ENCODE measurements around the gene TESMIN.

The TESMIN gene

GRCh38 chr11:68761801-68762200 is 10.5 kb upstream of the TESMIN start:
- no peak for DNase-seq

- no peak for DNase-seq
These were observed 8.7 kb upstream of the TESMIN start for GRCh38 chr11:68759991-68760390.

GRCh38 chr11:68757711-68758110 is 6.4 kb upstream of the TESMIN start:
- DNase-seq, result no peak

GRCh38 chr11:68756171-68756766 is 4.9 kb upstream of the TESMIN start:
- DNase-seq, result no peak

- DNase-seq, result no peak
These were observed 2.0 kb upstream of the TESMIN start for GRCh38 chr11:68753300-68753699.

- DNase-seq, result no peak
These were observed 355 bp downstream of the TESMIN start for GRCh38 chr11:68751004-68751325.

- DNase-seq, result peak; percentile 7
These were observed 921 bp downstream of the TESMIN start for GRCh38 chr11:68750195-68751003.

GRCh38 chr11:68749229-68750123 is 1.8 kb downstream of the TESMIN start:
- no peak for DNase-seq

GRCh38 chr11:68748061-68748460 is 3.3 kb downstream of the TESMIN start:
- no peak for DNase-seq

GRCh38 chr11:68743539-68743938 is 7.8 kb downstream of the TESMIN start:
- DNase-seq, result no peak

- DNase-seq, result no peak
These were observed 9.9 kb downstream of the TESMIN start for GRCh38 chr11:68741463-68741862.

- no peak for DNase-seq
These were observed 15.7 kb downstream of the TESMIN start for GRCh38 chr11:68735646-68736045.

GRCh38 chr11:68735125-68735524 is 16.2 kb downstream of the TESMIN start:
- DNase-seq, result no peak

- no peak for DNase-seq
These were observed 17.2 kb downstream of the TESMIN start for GRCh38 chr11:68734111-68734510.

GRCh38 chr11:68727783-68728182 is 23.5 kb downstream of the TESMIN start:
- no peak for DNase-seq

GRCh38 chr11:68724293-68724692 is 27.0 kb downstream of the TESMIN start:
- DNase-seq, result no peak

GRCh38 chr11:68722143-68722542 is 29.2 kb downstream of the TESMIN start:
- DNase-seq, result no peak

GRCh38 chr11:68721075-68721474 is 30.2 kb downstream of the TESMIN start:
- DNase-seq, result no peak

- DNase-seq, result no peak
These were observed 35.7 kb downstream of the TESMIN start for GRCh38 chr11:68715456-68716122.

- no peak for DNase-seq
These were observed 37.1 kb downstream of the TESMIN start for GRCh38 chr11:68714060-68714856.

- no peak for DNase-seq
These were observed 40.2 kb downstream of the TESMIN start for GRCh38 chr11:68711114-68711513.

- no peak for DNase-seq
These were observed 40.9 kb downstream of the TESMIN start for GRCh38 chr11:68710409-68710808.

Measured in activated gamma-delta T cell treated with Interleukin-2 at 50 U/mL for 16 hours (primary cell).